ENCODE measurements around the gene PABPC1L2A.
A peak's percentile ranks its signal among the peaks of the same experiment; 100 is the strongest.
"Not testable (repeated sequence)": the region's sequence is repeated elsewhere in the genome, so short reads cannot be mapped to it uniquely, and the experiment has no call there.

The PABPC1L2A gene

DNA sequence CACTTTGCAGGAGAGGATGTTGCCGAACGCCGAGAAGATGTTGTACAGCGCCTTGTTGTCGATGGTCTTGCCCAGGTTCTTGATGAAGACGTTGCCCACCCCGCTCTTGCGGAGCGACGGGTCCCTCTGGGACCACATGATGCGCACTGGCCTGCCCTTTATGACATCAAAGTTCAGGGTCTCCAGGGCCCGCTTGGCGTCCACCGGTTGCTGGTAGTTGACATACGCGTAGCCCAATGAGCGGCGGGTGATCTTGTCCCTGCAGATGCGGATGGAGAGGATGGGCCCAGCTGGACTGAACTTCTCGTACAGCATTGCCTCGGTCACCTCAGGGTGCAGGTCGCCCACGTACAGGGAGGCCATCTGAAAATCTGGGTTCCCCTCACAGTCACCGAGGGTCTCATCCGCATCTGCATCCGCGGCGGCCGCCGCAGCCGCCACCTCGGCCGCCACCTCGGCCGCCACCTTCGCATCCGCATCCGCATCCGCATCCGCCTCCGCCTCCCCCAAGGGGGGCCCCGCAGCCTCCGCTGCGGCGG is at the start of gene PABPC1L2A:
Gene PABPC1L2A (minus strand): TSS at position 489 of the 539 bp plus-strand sequence. CDS start 126 bp downstream, at position 363.
- DNase-seq (ENCODE audit: low read depth); H3K4me3 ChIP-seq (ENCODE audit: low read length): not testable (repeated sequence)

DNA sequence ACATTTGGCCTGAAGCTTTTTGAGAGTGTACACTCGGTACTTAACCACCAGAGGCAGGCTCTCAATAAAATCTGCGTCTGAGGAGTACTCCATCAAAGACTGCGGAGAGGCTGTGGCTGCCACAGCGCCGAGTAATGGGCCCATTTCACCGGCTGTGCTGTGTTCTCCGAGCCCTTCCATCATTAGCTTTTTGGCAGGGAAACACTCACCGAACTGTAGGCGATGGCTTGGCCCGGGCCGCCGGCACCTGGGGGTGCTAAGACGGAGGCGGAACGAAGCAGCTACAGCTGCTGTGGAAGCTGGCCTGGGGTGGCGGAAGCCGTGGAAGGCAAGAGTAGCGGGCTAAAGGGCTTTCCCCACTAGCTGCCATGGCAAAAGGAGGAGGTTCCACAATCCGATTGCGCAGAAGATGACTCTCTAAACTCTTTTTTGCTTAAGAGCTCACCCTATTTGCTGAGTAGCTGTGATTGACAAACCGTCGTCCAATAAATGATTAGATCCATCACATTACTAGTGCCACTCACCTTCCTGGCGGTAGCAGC is 48.5 kb upstream of the PABPC1L2A start:
- TF ChIP-seq, protein P1, sequence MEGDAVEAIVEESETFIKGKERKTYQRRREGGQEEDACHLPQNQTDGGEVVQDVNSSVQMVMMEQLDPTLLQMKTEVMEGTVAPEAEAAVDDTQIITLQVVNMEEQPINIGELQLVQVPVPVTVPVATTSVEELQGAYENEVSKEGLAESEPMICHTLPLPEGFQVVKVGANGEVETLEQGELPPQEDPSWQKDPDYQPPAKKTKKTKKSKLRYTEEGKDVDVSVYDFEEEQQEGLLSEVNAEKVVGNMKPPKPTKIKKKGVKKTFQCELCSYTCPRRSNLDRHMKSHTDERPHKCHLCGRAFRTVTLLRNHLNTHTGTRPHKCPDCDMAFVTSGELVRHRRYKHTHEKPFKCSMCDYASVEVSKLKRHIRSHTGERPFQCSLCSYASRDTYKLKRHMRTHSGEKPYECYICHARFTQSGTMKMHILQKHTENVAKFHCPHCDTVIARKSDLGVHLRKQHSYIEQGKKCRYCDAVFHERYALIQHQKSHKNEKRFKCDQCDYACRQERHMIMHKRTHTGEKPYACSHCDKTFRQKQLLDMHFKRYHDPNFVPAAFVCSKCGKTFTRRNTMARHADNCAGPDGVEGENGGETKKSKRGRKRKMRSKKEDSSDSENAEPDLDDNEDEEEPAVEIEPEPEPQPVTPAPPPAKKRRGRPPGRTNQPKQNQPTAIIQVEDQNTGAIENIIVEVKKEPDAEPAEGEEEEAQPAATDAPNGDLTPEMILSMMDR (IDR thresholded peaks at IDR 0.05; ENCODE audit: insufficient read depth, low read depth, low read length, missing control alignments) = no peak
- peak; percentile 0 for DNase-seq (ENCODE audit: low read depth)
- H3K4me3 ChIP-seq (ENCODE audit: low read length) = no peak overlapping the region

DNA sequence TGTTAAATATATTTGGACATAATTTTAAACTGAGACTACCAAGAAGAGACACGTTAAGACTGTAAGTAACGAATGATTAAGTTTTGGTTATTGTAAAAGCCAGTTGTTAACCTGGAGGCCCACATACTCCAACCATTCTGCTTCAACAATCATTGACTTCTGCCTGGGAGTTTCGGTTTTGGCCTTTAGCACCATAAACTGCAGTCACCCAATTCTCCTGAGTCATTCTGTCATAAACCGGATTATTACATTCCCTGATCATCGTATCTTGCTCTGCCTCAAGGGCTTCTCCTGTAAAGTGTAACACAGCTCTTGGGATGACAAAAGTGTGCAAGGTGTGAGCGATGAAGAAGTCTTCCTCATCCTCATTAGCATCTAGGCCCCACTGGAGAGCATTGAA is 46.9 kb upstream of the PABPC1L2A start:
- TF ChIP-seq, protein P1 (IDR thresholded peaks at IDR 0.05; ENCODE audit: insufficient read depth, low read depth, low read length, missing control alignments) = no peak
- DNase-seq (ENCODE audit: low read depth) = no peak
- H3K4me3 ChIP-seq (ENCODE audit: low read length) = no peak overlapping the region

DNA sequence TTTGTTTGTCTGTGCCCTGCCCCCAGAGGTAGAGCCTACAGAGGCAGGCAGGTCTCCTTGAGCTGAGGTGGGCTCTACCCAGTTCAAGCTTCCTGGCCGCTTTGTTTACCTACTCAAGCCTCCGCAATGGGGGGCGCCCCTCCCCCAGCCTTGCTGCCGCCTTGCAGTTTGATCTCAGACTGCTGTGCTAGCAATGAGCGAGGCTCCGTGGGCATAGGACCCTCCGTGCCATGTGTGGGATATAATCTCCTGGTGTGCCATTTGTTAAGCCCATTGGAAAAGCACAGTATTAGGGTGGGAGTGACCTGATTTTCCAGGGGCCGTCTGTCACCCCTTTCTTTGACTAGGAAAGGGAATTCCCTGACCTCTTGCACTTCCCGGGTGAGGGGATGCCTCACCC is 20.2 kb upstream of the PABPC1L2A start:
- not testable (repeated sequence) for DNase-seq (ENCODE audit: low read depth); H3K4me3 ChIP-seq (ENCODE audit: low read length)

DNA sequence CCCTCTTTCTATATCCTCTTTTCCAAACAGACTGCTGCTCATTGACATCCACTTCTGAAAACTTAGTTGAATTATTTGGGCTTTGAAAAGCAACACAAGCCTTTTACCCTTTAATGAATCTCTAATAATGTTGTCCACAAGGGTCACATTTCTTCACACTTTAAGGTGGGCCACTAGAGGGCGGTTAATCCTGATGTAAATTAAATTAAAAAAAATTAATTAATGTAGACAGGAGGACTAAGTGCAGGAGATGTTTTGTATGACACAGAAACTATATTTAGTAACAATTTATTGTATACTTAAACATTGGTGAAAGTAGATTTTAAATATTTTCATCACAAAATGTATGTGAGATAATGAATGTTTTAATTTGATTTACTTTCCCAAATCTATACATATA is 7.5 kb upstream of the PABPC1L2A start:
- not testable (repeated sequence) for H3K4me3 ChIP-seq (ENCODE audit: low read length)
- DNase-seq (ENCODE audit: low read depth) = peak; percentile 6

DNA sequence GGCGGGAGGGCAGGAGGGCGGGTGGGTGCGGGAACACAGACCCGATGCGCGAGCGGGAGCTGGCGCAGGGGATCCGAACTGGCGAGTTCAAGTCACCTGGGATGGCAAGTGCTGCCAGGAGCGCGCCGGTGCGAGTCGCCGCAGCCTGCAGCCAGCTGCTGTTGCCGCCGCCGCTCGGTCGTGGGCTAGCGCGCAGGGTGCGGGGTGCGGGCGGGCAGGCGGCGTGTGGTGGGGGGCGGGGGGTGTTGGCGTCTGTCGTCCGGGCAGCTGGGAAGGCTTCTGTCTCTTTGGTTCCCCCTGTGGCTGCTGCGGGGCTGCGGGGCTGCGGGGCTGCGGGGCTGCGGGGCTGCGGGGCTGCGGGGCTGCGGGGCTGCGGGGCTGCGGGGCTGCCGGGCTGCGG is 572 bp upstream of the PABPC1L2A start:
- DNase-seq (ENCODE audit: low read depth) = not testable (repeated sequence)

DNA sequence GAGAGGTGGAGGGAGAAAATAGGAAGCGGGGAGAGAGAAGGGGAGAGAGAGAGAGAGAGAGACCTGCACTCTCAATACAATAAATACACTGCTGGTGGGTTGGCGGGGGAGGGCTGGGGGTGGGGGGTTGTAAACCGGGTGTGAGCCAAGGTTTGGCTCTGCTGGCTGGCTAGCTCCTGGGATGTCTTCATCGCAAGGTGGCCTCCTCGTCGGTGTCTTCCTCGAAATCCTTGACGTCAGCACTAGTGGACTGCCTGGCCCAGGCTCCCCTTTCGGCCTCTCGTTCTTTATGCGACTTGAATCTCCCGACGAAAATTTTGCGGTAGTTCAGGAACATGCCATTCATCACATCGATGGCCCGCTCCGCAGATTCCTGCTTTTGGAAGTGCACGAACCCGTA is 715 bp downstream of the PABPC1L2A start:
- not testable (repeated sequence) for H3K4me3 ChIP-seq (ENCODE audit: low read length)

More for the DNA sequence above, 572 bp upstream of the PABPC1L2A start:
- H3K4me3 ChIP-seq (ENCODE audit: low read length) = not testable (repeated sequence)

DNA sequence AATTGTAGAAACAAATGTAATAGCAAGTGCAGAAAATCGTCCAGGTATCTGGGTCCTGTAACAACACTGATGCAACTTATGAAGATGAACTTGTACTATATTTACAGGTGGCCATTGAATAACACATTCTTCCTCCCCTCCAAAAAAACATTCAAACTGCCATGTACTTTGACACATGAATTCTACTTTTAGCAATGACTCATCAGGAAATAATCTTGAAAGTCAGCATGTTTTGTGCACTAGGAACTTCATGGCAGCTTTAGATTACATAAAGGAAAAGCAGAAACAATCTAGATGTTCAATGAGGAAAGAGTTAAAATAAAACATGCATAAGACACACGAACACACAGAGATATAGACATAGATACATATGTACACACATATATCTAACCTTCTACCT is 2.5 kb downstream of the PABPC1L2A start:
- DNase-seq (ENCODE audit: low read depth) = peak; percentile 3
- TF ChIP-seq, protein P1 (IDR thresholded peaks at IDR 0.05; ENCODE audit: insufficient read depth, low read depth, low read length, missing control alignments) = no peak
- H3K4me3 ChIP-seq (ENCODE audit: low read length) = no peak overlapping the region

More for the DNA sequence above, 715 bp downstream of the PABPC1L2A start:
- DNase-seq (ENCODE audit: low read depth) = not testable (repeated sequence)

DNA sequence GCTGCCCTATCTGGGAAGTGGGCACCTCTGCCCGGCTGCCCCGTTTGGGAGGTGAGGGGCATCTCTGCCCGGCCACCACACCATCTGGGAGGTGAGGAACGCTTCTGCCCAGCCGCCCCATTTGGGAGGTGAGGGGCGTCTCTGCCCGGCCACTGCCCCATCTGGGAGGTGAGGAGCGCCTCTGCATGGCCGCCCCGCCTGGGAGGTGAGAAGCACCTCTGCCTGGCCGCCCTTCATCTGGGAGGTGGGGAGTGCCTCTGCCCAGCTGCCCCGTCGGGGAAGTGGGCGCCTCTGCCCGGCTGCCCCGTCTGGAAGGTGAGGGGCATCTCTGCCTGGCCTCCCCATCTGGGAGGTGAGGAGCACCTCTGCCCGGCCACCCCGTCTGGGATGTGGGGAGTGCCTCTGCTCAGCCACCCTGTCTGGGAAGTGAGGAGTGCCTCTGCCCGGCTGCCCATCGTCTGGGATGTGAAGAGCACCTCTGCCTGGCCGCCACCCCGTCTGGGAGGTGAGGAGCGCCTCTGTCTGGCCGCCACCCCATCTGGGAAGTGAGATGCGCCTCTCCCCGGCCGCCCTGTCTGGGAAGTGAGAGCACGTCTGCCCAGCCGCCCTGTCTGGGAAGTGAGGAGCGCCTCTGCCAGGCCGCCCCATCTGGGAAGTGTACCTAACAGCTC is 9.8 kb downstream of the PABPC1L2A start:
- H3K4me3 ChIP-seq (ENCODE audit: low read length) = no peak overlapping the region
- no peak for DNase-seq (ENCODE audit: low read depth)
- TF ChIP-seq, protein P1 (IDR thresholded peaks at IDR 0.05; ENCODE audit: insufficient read depth, low read depth, low read length, missing control alignments) = no peak

Measured in epithelial cell of esophagus (primary cell).